SK-N-SH treated with all-trans-retinoic acid at 6 μM for 48 hours (cell line): ENCODE measurements around the gene KRTAP5-2.
"Not testable (repeated sequence)": the region's sequence is repeated elsewhere in the genome, so short reads cannot be mapped to it uniquely, and the experiment has no call there.

Experiments used
- TCF4 ChIP-seq: fragments of 250-450 bp; sonication (Bioruptor Pico); IDR thresholded peaks from 2 replicates; pipeline ENCODE4 v1.8.0; 2021; ENCODE audit warnings: mild to moderate bottlenecking, moderate library complexity, borderline replicate concordance
- ZFP3 ChIP-seq: fragments of 250-450 bp; sonication (Bioruptor Pico); IDR thresholded peaks from 2 replicates; pipeline ENCODE4 v1.5.0; 2020; ENCODE audit warnings: mild to moderate bottlenecking, moderate library complexity

GRCh38 chr11:1589191-1589963, 8.7 kb downstream of the KRTAP5-2 start:
- not testable (repeated sequence) for TF ChIP-seq TCF4, ZFP3 (CRISPR knock-in tag)
